Natural killer cell (primary cell): Measurements from ENCODE around the gene RFT1. TPM values are rescaled to one million over a fixed set of nuclear protein-coding genes. Genes with fewer than 3 reads are reported as not detected.

ENCODE experiments used
- ATAC-seq, 3 donors: fragments of 150-1000 bp in 2 of 3; fragments of 200-7000 bp in 1 of 3; cut with Tn5 transposase; 1 replicate in 1 of 3; 2 replicates in 2 of 3; pipeline ENCODE4 v1.10.0; 2021; ENCODE audit warnings: mild to moderate bottlenecking in 2 of 3, moderate library complexity in 2 of 3
- DNase-seq, 2 donors: peaks; one replicate each; pipeline versions ENCODE4 v3.0.0 to v3.0.0-alpha.2; 2013 to 2021; ENCODE audit warnings: mixed read lengths in 1 of 2
- H3K27ac ChIP-seq: one replicate; pipeline ENCODE4 v1.5.1; 2013; ENCODE audit warnings: mild to moderate bottlenecking, low read length
- H3K27me3 ChIP-seq: one replicate; pipeline ENCODE4 v1.6.1; 2013; ENCODE audit warnings: low read length; ENCODE audit not compliant: control insufficient read depth, insufficient read depth
- H3K36me3 ChIP-seq: one replicate; pipeline ENCODE4 v1.6.1; 2013; ENCODE audit warnings: low read length; ENCODE audit not compliant: control insufficient read depth, insufficient read depth
- H3K4me1 ChIP-seq: one replicate; pipeline ENCODE4 v1.6.1; 2013; ENCODE audit warnings: low read length; ENCODE audit not compliant: control insufficient read depth, insufficient read depth
- H3K4me3 ChIP-seq: one replicate; pipeline ENCODE4 v1.5.1; 2013; ENCODE audit warnings: low read length
- H3K9me3 ChIP-seq: one replicate; pipeline ENCODE4 v1.6.1; 2013; ENCODE audit warnings: low read length; ENCODE audit not compliant: control insufficient read depth, insufficient read depth
- H3K27ac Mint-ChIP-seq, 2 donors: one replicate each; pipeline ENCODE4 v1.8.0; 2022; ENCODE audit warnings: mild to moderate bottlenecking in 2 of 2, mixed read lengths in 2 of 2, moderate library complexity in 1 of 2
- H3K27me3 Mint-ChIP-seq, 2 donors: one replicate each; pipeline ENCODE4 v1.8.0; 2022; ENCODE audit warnings: low read depth in 2 of 2, mixed read lengths in 2 of 2
- H3K36me3 Mint-ChIP-seq: one replicate; pipeline ENCODE4 v1.8.0; 2022; ENCODE audit warnings: mixed read lengths
- H3K4me1 Mint-ChIP-seq, 2 donors: one replicate each; pipeline ENCODE4 v1.8.0; 2022; ENCODE audit warnings: mixed read lengths in 2 of 2
- H3K4me3 Mint-ChIP-seq: one replicate; pipeline ENCODE4 v1.8.0; 2022; ENCODE audit warnings: mild to moderate bottlenecking, moderate library complexity, mixed read lengths
- H3K9me3 Mint-ChIP-seq, 2 donors: one replicate each; pipeline ENCODE4 v1.8.0; 2022; ENCODE audit warnings: mixed read lengths in 2 of 2
- CTCF ChIP-seq: fragments of 200-600 bp; IDR thresholded peaks from one replicate; pipeline ENCODE4 v1.8.0; 2022; ENCODE audit warnings: antibody characterized with exemption
- WGBS: methylation state at CpG from one replicate; pipeline ENCODE4 v1.1.7; 2013; ENCODE audit warnings: missing lambda C conversion rate; ENCODE audit not compliant: insufficient coverage; 5-methylcytosine and 5-hydroxymethylcytosine counted together
- intact Hi-C: fragments of 100-400 bp; cut with micrococcal nuclease; formaldehyde crosslinking; loops from one replicate; pipeline ENCODE4 v1.14.2; 2022
- total RNA-seq, 4 donors: library from RNA; stranded (reverse); fragments of 120-200 nt in 1 of 4; gene quantifications; one replicate each; pipeline versions ENCODE4 v1.2.3 to v1.2.4, GENCODE V29; 2013 to 2022

RFT1 gene
- total RNA-seq, 3 donors from 2014 or later (not counting 1 experiment from before 2014, with no cell fraction given), result 13.3 to 17.2 (median 14.1) TPM

- WGBS, result 3% methylated on average over 113 of the region's 113 CpGs
- intact Hi-C loops, result loop anchor here (5.0 kb wide), 1 partner anchor 301 kb away; the partner anchor contains the start of gene DCP1A
- H3K36me3 ChIP-seq, result no peaks in the 10 kb centered on the region
- Mint-ChIP-seq H3K27ac (peak overlapping the region; percentile 85 to 94), H3K27me3 (no peaks in the 10 kb centered on the region), H3K36me3 (no peaks in the 10 kb centered on the region), H3K4me3 (peak overlapping the region; percentile 96), H3K9me3 (no peaks in the 10 kb centered on the region), H3K4me1 (peaks cover 28% of the 10 kb centered on the region in 2 donors)
- DNase-seq (peak; percentile 70 to 83), ATAC-seq (peak; percentile 66 to 74 (median 68))
- no peaks in the 10 kb centered on the region for H3K27me3 ChIP-seq
- H3K27ac ChIP-seq, result peak overlapping the region; percentile 68
- no peaks in the 10 kb centered on the region for H3K9me3 ChIP-seq
- H3K4me3 ChIP-seq, result peak overlapping the region; percentile 62
- peak; percentile 64 for TF ChIP-seq CTCF
- peaks cover 9% of the 10 kb centered on the region for H3K4me1 ChIP-seq
Measured at GRCh38 chr3:53046171-53047170, 83.8 kb downstream of the RFT1 start.

DNA sequence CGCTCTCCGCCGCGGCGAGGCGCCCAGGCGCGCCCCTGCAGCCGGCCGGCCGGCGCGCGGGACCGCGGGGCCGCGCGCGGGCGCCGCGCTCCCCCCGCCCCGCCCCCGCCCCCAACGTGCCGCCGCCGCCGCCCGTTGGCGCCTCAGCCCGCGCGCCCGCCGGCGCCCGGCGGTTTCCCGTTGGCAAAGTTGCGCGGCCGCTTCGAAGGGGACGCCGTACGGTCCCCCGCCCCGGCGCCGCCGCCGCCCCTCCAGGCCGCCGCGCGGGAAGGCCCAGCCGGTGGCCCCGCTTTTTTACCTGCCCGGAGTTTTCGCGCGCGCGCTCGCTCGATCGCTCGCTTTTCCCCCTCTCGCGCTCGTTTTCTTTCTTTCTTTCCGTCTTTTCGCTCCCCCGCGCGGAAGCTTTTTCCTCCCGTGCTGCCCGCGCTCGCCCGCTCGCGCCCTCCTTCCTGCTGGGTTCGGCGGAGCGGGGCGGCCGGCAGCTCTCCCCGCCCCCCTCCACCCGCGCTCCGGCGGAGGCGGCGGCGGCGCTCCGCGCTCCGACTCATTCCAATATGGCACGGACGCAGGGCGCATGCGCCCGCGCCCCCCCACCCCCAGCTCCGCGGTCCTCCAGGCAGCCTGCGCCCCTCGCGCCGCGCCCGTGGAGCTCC, 84.6 kb downstream of the RFT1 start, which contains the start of gene SFMBT1:
Gene SFMBT1 (minus strand): TSS at position 556 of the 653 bp plus-strand sequence. CDS start 76,945 bp downstream, outside the sequence.
- Mint-ChIP-seq H3K36me3 (no peaks in the 10 kb centered on the region), H3K4me1 (peaks cover 28% of the 10 kb centered on the region in 2 donors), H3K27me3 (no peaks in the 10 kb centered on the region), H3K9me3 (no peaks in the 10 kb centered on the region), H3K27ac (peak within 1 kb of the TSS; percentile 92 to 94), H3K4me3 (peak within 1 kb of the TSS; percentile 96)
- H3K27ac ChIP-seq, result peak within 1 kb of the TSS; percentile 82
- H3K9me3 ChIP-seq, result no peaks in the 10 kb centered on the region
- peak within 1 kb of the TSS; percentile 65 for H3K4me3 ChIP-seq
- H3K36me3 ChIP-seq, result no peaks in the 10 kb centered on the region
- DNase-seq (peak; percentile 57 to 92), ATAC-seq (peak; percentile 53 to 67 (median 58))
- intact Hi-C loops, result loop anchor here (5.0 kb wide), 1 partner anchor 302 kb away; the partner anchor contains the start of gene DCP1A
- peaks cover 9% of the 10 kb centered on the region for H3K4me1 ChIP-seq
- WGBS, result 0% methylated on average over 117 of the region's 117 CpGs
- no peaks in the 10 kb centered on the region for H3K27me3 ChIP-seq
- TF ChIP-seq CTCF, result no peak

DNA sequence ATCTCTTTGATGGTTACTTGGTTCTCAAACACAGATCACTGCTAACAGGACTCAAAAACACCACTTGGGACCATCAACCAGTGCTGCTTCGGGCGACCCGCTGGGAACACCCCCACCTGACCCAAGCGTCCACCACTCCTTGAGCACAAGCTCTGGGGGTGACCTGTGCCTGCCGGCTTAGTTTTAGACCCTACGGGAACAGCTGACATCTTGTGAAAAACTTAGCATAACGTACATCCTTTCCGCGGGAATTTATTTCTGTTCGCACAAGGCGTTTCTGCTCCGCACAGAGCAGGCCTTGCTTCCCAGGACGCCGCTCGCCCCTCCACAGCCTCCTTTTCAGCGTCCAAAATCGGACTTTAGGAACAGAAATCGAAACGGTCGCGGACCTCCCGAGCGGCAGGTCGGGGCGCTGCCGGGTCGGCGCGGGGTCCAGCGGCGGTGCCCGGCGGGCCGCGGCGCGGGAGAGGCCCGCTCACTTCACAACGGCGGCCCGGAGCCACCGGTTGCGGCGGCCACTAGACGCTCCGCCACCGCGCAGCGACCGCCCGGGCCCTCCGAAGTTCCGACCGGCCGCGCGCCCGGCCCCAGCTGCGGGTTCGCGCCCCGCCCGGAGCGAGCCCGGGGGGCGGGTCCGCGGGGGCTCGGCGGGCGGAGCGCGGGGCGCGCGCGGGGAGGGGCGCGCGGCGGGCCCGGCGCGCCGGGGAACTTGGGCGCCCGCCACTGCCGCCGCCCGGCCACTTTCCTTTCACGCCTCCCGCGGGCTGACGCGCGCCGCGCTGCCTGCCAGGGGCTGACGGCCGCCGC, 85.3 kb downstream of the RFT1 start:
- Histone ChIP-seq H3K4me3 (peak overlapping the region; percentile 65), H3K36me3 (no peaks in the 10 kb centered on the region), H3K27me3 (no peaks in the 10 kb centered on the region), H3K9me3 (no peaks in the 10 kb centered on the region), H3K4me1 (peaks cover 9% of the 10 kb centered on the region), H3K27ac (peak overlapping the region; percentile 82)
- ATAC-seq (peak; percentile 53 to 73 (median 70)), DNase-seq (peak; percentile 62 to 89)
- Mint-ChIP-seq H3K4me3 (peak overlapping the region; percentile 91), H3K27me3 (no peaks in the 10 kb centered on the region), H3K4me1 (peaks cover 28 to 34% of the 10 kb centered on the region in 2 donors), H3K27ac (peak overlapping the region; percentile 91 to 92), H3K36me3 (no peaks in the 10 kb centered on the region), H3K9me3 (no peaks in the 10 kb centered on the region)
- under 1% methylated on average over 101 of the region's 101 CpGs for WGBS
- intact Hi-C loops, result loop anchor here (5.0 kb wide), 1 partner anchor 302 kb away; the partner anchor contains the start of gene DCP1A
- TF ChIP-seq CTCF, result no peak
